T-helper 1 cell treated with Interleukin-12 subunit alpha and Interleukin-12 subunit beta and Interleukin-4 antibody, amounts not matched to agents 30 μg/mL and 1 μg/mL, for 36 hours (primary cell): ENCODE measurements around the gene IFNLR1.

Experiments
- H3K27ac Mint-ChIP-seq: one replicate; pipeline ENCODE4 v1.8.0; 2021; ENCODE audit warnings: mild to moderate bottlenecking, mixed read lengths
- H3K27me3 Mint-ChIP-seq: one replicate; pipeline ENCODE4 v1.8.0; 2021; ENCODE audit warnings: low read depth, mixed read lengths
- H3K36me3 Mint-ChIP-seq: one replicate; pipeline ENCODE4 v1.8.0; 2021; ENCODE audit warnings: low read depth, mixed read lengths
- H3K4me1 Mint-ChIP-seq: one replicate; pipeline ENCODE4 v1.8.0; 2021; ENCODE audit warnings: low read depth, mixed read lengths
- H3K4me3 Mint-ChIP-seq: one replicate; pipeline ENCODE4 v1.8.0; 2021; ENCODE audit warnings: mild to moderate bottlenecking, moderate library complexity, mixed read lengths
- H3K9me3 Mint-ChIP-seq: one replicate; pipeline ENCODE4 v1.8.0; 2021; ENCODE audit warnings: mixed read lengths

IFNLR1 gene

GRCh38 chr1:24186993-24187790 is at the start of gene IFNLR1:
IFNLR1 (minus strand) TSS chr1:24187289; CDS start chr1:24187248, 41 bp downstream.
- Mint-ChIP-seq H3K27ac (no peak within 1 kb of the TSS), H3K4me3 (peak within 1 kb of the TSS; percentile 78), H3K4me1 (peaks cover 36% of the 10 kb centered on the region)

GRCh38 chr1:24235921-24236788 is 49.1 kb upstream of the IFNLR1 start:
- peaks cover 15% of the 10 kb centered on the region for H3K27me3 Mint-ChIP-seq
- no peaks in the 10 kb centered on the region for H3K36me3 Mint-ChIP-seq
- H3K4me1 Mint-ChIP-seq = peaks cover 2% of the 10 kb centered on the region
- no peak overlapping the region for H3K27ac Mint-ChIP-seq
- no peak overlapping the region for H3K4me3 Mint-ChIP-seq
- H3K9me3 Mint-ChIP-seq = no peaks in the 10 kb centered on the region

More at GRCh38 chr1:24186993-24187790, at the start of gene IFNLR1:
- peaks cover 1% of the 10 kb centered on the region for H3K36me3 Mint-ChIP-seq
- H3K9me3 Mint-ChIP-seq = peaks cover 4% of the 10 kb centered on the region
- H3K27me3 Mint-ChIP-seq = peaks cover 8% of the 10 kb centered on the region

GRCh38 chr1:24233684-24234600 is 46.9 kb upstream of the IFNLR1 start:
- Mint-ChIP-seq H3K4me1 (peaks cover 2% of the 10 kb centered on the region), H3K36me3 (no peaks in the 10 kb centered on the region), H3K9me3 (no peaks in the 10 kb centered on the region), H3K27ac (no peak overlapping the region), H3K27me3 (peaks cover 14% of the 10 kb centered on the region), H3K4me3 (no peak overlapping the region)

GRCh38 chr1:24231701-24232100 is 44.6 kb upstream of the IFNLR1 start:
- Mint-ChIP-seq H3K9me3 (no peaks in the 10 kb centered on the region), H3K27ac (no peak overlapping the region), H3K4me1 (peaks cover 4% of the 10 kb centered on the region), H3K4me3 (no peak overlapping the region), H3K27me3 (peaks cover 15% of the 10 kb centered on the region), H3K36me3 (no peaks in the 10 kb centered on the region)

- Mint-ChIP-seq H3K9me3 (no peaks in the 10 kb centered on the region), H3K4me1 (peaks cover 2% of the 10 kb centered on the region), H3K36me3 (no peaks in the 10 kb centered on the region), H3K27ac (no peak overlapping the region), H3K4me3 (no peak overlapping the region), H3K27me3 (peaks cover 12% of the 10 kb centered on the region)
Measured at GRCh38 chr1:24228311-24228710, 41.2 kb upstream of the IFNLR1 start.

- no peaks in the 10 kb centered on the region for H3K36me3 Mint-ChIP-seq
- H3K27ac Mint-ChIP-seq = no peak overlapping the region
- peaks cover 17% of the 10 kb centered on the region for H3K27me3 Mint-ChIP-seq
- H3K4me1 Mint-ChIP-seq = peaks cover 2% of the 10 kb centered on the region
- H3K4me3 Mint-ChIP-seq = no peak overlapping the region
- H3K9me3 Mint-ChIP-seq = no peaks in the 10 kb centered on the region
Measured at GRCh38 chr1:24226749-24227148, 39.7 kb upstream of the IFNLR1 start.

- H3K27ac Mint-ChIP-seq = no peak overlapping the region
- H3K9me3 Mint-ChIP-seq = no peaks in the 10 kb centered on the region
- no peak overlapping the region for H3K4me3 Mint-ChIP-seq
- peaks cover 2% of the 10 kb centered on the region for H3K4me1 Mint-ChIP-seq
- no peaks in the 10 kb centered on the region for H3K36me3 Mint-ChIP-seq
- H3K27me3 Mint-ChIP-seq = peaks cover 21% of the 10 kb centered on the region
Measured at GRCh38 chr1:24224761-24225160, 37.7 kb upstream of the IFNLR1 start.

GRCh38 chr1:24224086-24224485 is 37.0 kb upstream of the IFNLR1 start:
- Mint-ChIP-seq H3K36me3 (no peaks in the 10 kb centered on the region), H3K27me3 (peaks cover 28% of the 10 kb centered on the region), H3K4me1 (peaks cover 2% of the 10 kb centered on the region), H3K4me3 (no peak overlapping the region), H3K27ac (no peak overlapping the region), H3K9me3 (no peaks in the 10 kb centered on the region)

- H3K27me3 Mint-ChIP-seq = peaks cover 37% of the 10 kb centered on the region
- no peaks in the 10 kb centered on the region for H3K36me3 Mint-ChIP-seq
- peaks cover 2% of the 10 kb centered on the region for H3K4me1 Mint-ChIP-seq
- H3K9me3 Mint-ChIP-seq = no peaks in the 10 kb centered on the region
- H3K4me3 Mint-ChIP-seq = no peak overlapping the region
- no peak overlapping the region for H3K27ac Mint-ChIP-seq
Measured at GRCh38 chr1:24222793-24223192, 35.7 kb upstream of the IFNLR1 start.

- Mint-ChIP-seq H3K27me3 (peaks cover 36% of the 10 kb centered on the region), H3K4me1 (peaks cover 2% of the 10 kb centered on the region)
Measured at GRCh38 chr1:24222008-24222605, 35.0 kb upstream of the IFNLR1 start.

GRCh38 chr1:24221246-24221645 is 34.2 kb upstream of the IFNLR1 start:
- no peaks in the 10 kb centered on the region for H3K4me1 Mint-ChIP-seq
- H3K9me3 Mint-ChIP-seq = no peaks in the 10 kb centered on the region
- H3K36me3 Mint-ChIP-seq = no peaks in the 10 kb centered on the region
- no peak overlapping the region for H3K4me3 Mint-ChIP-seq
- no peak overlapping the region for H3K27ac Mint-ChIP-seq
- peaks cover 38% of the 10 kb centered on the region for H3K27me3 Mint-ChIP-seq

More at GRCh38 chr1:24222008-24222605, 35.0 kb upstream of the IFNLR1 start:
- no peak overlapping the region for H3K4me3 Mint-ChIP-seq
- no peak overlapping the region for H3K27ac Mint-ChIP-seq
- no peaks in the 10 kb centered on the region for H3K36me3 Mint-ChIP-seq
- H3K9me3 Mint-ChIP-seq = no peaks in the 10 kb centered on the region

- Mint-ChIP-seq H3K27ac (no peak overlapping the region), H3K27me3 (peaks cover 59% of the 10 kb centered on the region), H3K9me3 (peaks cover 4% of the 10 kb centered on the region), H3K4me3 (no peak overlapping the region), H3K4me1 (no peaks in the 10 kb centered on the region), H3K36me3 (no peaks in the 10 kb centered on the region)
Measured at GRCh38 chr1:24216276-24217074, 29.4 kb upstream of the IFNLR1 start.

- Mint-ChIP-seq H3K27ac (no peak overlapping the region), H3K27me3 (peaks cover 57% of the 10 kb centered on the region), H3K4me1 (no peaks in the 10 kb centered on the region), H3K9me3 (peaks cover 4% of the 10 kb centered on the region), H3K36me3 (no peaks in the 10 kb centered on the region), H3K4me3 (no peak overlapping the region)
Measured at GRCh38 chr1:24215226-24215814, 28.2 kb upstream of the IFNLR1 start.
